BE2C (cell line): ENCODE results near the gene OBP2A.

Experiments
- DNase-seq: peaks from one replicate; pipeline ENCODE4 v3.0.0-alpha.2; 2020
- H3K27me3 ChIP-seq: fragments of 250-450 bp; sonication (Bioruptor Pico); 2 replicates; pipeline ENCODE4 v1.5.1; 2020; ENCODE audit warnings: mild to moderate bottlenecking
- H3K36me3 ChIP-seq: fragments of 250-450 bp; sonication (Bioruptor Pico); 2 replicates; pipeline ENCODE4 v1.5.1; 2020; ENCODE audit warnings: mild to moderate bottlenecking
- H3K4me1 ChIP-seq: fragments of 250-450 bp; sonication (Bioruptor Pico); 2 replicates; pipeline ENCODE4 v1.5.1; 2020
- H3K4me3 ChIP-seq: 2 replicates; pipeline ENCODE4 v1.5.1; 2011; ENCODE audit warnings: low read depth, low read length
- H3K9me3 ChIP-seq: fragments of 250-450 bp; sonication (Bioruptor Pico); 2 replicates; pipeline ENCODE4 v1.5.1; 2020
- CTCF ChIP-seq: IDR thresholded peaks from 2 replicates; pipeline ENCODE4 v1.5.1; 2012; ENCODE audit warnings: mild to moderate bottlenecking, low read depth, low read length

Gene OBP2A

GRCh38 chr9:135589596-135590485, 43.9 kb downstream of the OBP2A start:
- Histone ChIP-seq H3K27me3 (no peaks in the 10 kb centered on the region), H3K36me3 (no peaks in the 10 kb centered on the region), H3K4me3 (no peak overlapping the region), H3K9me3 (no peaks in the 10 kb centered on the region), H3K4me1 (peaks cover under 1% of the 10 kb centered on the region; the same call in 1 of the 2 replicates)
- no peak for DNase-seq
- TF ChIP-seq CTCF: no peak

GRCh38 chr9:135590486-135591079, 44.7 kb downstream of the OBP2A start:
- H3K4me3 ChIP-seq: no peak overlapping the region
- H3K27me3 ChIP-seq: no peaks in the 10 kb centered on the region
- H3K4me1 ChIP-seq: no peaks in the 10 kb centered on the region
- H3K36me3 ChIP-seq: no peaks in the 10 kb centered on the region
- DNase-seq: no peak
- no peaks in the 10 kb centered on the region for H3K9me3 ChIP-seq
- TF ChIP-seq CTCF: no peak

GRCh38 chr9:135591506-135592330, 45.8 kb downstream of the OBP2A start:
- H3K9me3 ChIP-seq: no peaks in the 10 kb centered on the region
- H3K36me3 ChIP-seq: no peaks in the 10 kb centered on the region

DNA sequence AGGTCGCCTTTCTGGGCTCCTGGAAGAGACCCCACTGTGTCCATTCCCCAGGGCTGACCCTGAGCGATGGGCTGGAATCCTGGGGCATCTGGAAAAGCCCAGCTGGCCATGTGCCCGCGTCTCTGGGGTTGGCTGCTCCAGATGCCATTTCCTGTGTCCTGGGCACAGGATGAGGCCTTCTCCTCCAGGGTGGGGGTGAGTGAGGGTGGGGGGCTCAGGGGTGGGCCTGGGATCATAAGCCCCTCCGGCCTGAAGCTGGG, 46.3 kb downstream of the OBP2A start:
- no peaks in the 10 kb centered on the region for H3K27me3 ChIP-seq
- H3K9me3 ChIP-seq: no peaks in the 10 kb centered on the region
- TF ChIP-seq CTCF: no peak
- DNase-seq: peak; percentile 53
- H3K4me1 ChIP-seq: no peaks in the 10 kb centered on the region
- H3K36me3 ChIP-seq: no peaks in the 10 kb centered on the region
- no peak overlapping the region for H3K4me3 ChIP-seq

More at GRCh38 chr9:135591506-135592330, 45.8 kb downstream of the OBP2A start:
- TF ChIP-seq CTCF: no peak
- H3K4me1 ChIP-seq: no peaks in the 10 kb centered on the region
- peak; percentile 5 for DNase-seq
- H3K27me3 ChIP-seq: no peaks in the 10 kb centered on the region
- no peak overlapping the region for H3K4me3 ChIP-seq

DNA sequence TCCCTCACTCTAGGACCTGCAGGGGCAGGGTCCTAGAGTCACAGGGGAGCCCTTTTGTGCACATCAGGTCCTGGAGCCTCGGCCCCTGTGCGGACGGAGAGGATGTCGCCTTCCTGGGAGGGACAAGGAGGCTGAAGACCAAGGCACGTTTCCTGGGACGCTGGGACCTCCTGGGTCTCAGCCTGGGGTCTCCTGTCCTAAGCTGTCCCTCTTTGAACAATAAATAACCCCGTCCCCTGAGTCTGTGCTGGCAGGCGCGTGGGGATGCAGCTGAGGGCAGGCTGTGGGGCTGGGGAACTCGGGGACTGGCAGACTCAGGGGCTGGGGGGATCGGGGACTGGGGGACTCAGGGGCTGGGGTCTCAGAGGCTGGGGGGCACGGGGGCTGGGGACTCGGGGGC, 46.7 kb downstream of the OBP2A start:
- H3K27me3 ChIP-seq: no peaks in the 10 kb centered on the region
- peak; percentile 4 for DNase-seq
- no peaks in the 10 kb centered on the region for H3K36me3 ChIP-seq
- no peak overlapping the region for H3K4me3 ChIP-seq
- no peaks in the 10 kb centered on the region for H3K9me3 ChIP-seq
- H3K4me1 ChIP-seq: no peaks in the 10 kb centered on the region
- no peak for TF ChIP-seq CTCF

GRCh38 chr9:135596211-135596610, 50.3 kb downstream of the OBP2A start:
- no peak for DNase-seq
- no peak overlapping the region for H3K4me3 ChIP-seq
- no peak for TF ChIP-seq CTCF
- H3K27me3 ChIP-seq: no peaks in the 10 kb centered on the region
- H3K36me3 ChIP-seq: no peaks in the 10 kb centered on the region
- H3K9me3 ChIP-seq: no peaks in the 10 kb centered on the region
- H3K4me1 ChIP-seq: no peaks in the 10 kb centered on the region
